ENCODE measurements around the gene ZNF221.

Gene ZNF221

GRCh38 chr19:43960411-43960810 lies 9.4 kb downstream of the ZNF221 start:
- DNase-seq = no peak

- no peak for DNase-seq
Observed at GRCh38 chr19:43966079-43966694, 15.2 kb downstream of the ZNF221 start.

GRCh38 chr19:43976732-43977131 lies 25.7 kb downstream of the ZNF221 start:
- DNase-seq = no peak

- peak in 1 of 2 experiments; percentile 46 for DNase-seq
Observed at GRCh38 chr19:43983544-43983911, 32.5 kb downstream of the ZNF221 start.

GRCh38 chr19:43983912-43984686 lies 33.1 kb downstream of the ZNF221 start, which contains the start of gene ZNF155:
Gene ZNF155 (plus strand): TSS chr19:43984188. CDS start chr19:43988544, 4,356 bp downstream.
- peak; percentile 97 for DNase-seq

GRCh38 chr19:43984687-43985000 lies 33.6 kb downstream of the ZNF221 start:
- DNase-seq = peak in 1 of 2 experiments; percentile 44

GRCh38 chr19:43997631-43998290 lies 46.7 kb downstream of the ZNF221 start:
- DNase-seq = no peak

- peak in 1 of 2 experiments; percentile 35 for DNase-seq
Observed at GRCh38 chr19:44002212-44002565, 51.2 kb downstream of the ZNF221 start.

- DNase-seq = peak; percentile 99
Observed at GRCh38 chr19:44002566-44003460, 51.8 kb downstream of the ZNF221 start, which contains the start of gene ZNF230. Gene ZNF230 (plus strand): TSS chr19:44002957. CDS start chr19:44007079, 4,122 bp downstream.

GRCh38 chr19:44003461-44004009 lies 52.5 kb downstream of the ZNF221 start:
- DNase-seq = peak; percentile 50 to 65

- peak; percentile 31 to 45 for DNase-seq
Observed at GRCh38 chr19:44005973-44006372, 54.9 kb downstream of the ZNF221 start.

- DNase-seq = no peak
Observed at GRCh38 chr19:44007473-44007872, 56.4 kb downstream of the ZNF221 start.

- no peak for DNase-seq
Observed at GRCh38 chr19:44010468-44010867, 59.4 kb downstream of the ZNF221 start.
